ENCODE data around the gene RFK.

- TF ChIP-seq EZH2 (IDR thresholded peaks at IDR 0.05) (no peak), POLR2AphosphoS5 (IDR thresholded peaks at IDR 0.05; ENCODE audit: borderline replicate concordance, low read depth, low read length) (no peak), FOXP2 (optimal IDR thresholded peaks at IDR 0.05; ENCODE audit: control extremely low read depth, extremely low read length, insufficient read depth) (no peak)
These were observed 31.6 kb upstream of the RFK start for GRCh38 chr9:76425677-76426453.

All from SK-N-MC (cell line).